H9 (cell line): Measurements from ENCODE around the gene CKS2. TPM values are rescaled to one million over a fixed set of nuclear protein-coding genes. Genes with fewer than 3 reads are reported as not detected.

Experiments used
- DNase-seq: peaks from one replicate; pipeline ENCODE4 v3.0.0-alpha.2; 2017
- H2AFZ ChIP-seq: one replicate; pipeline ENCODE4 v1.6.1; 2013; ENCODE audit warnings: mild to moderate bottlenecking, low read length, control low read depth, moderate library complexity
- H2AK5ac ChIP-seq: 2 replicates; pipeline ENCODE4 v1.6.1; 2013; ENCODE audit warnings: low read length, control low read depth, mixed read lengths; ENCODE audit not compliant: insufficient read length
- H2BK120ac ChIP-seq: one replicate; pipeline ENCODE4 v1.6.1; 2013; ENCODE audit warnings: low read depth, mild to moderate bottlenecking, low read length, control low read depth, inconsistent platforms; ENCODE audit not compliant: poor library complexity, severe bottlenecking
- H2BK12ac ChIP-seq: 2 replicates; pipeline ENCODE4 v1.6.1; 2013; ENCODE audit warnings: low read length, control low read depth, mixed read lengths, low read depth; ENCODE audit not compliant: insufficient read length
- H2BK15ac ChIP-seq: 2 replicates; pipeline ENCODE4 v1.6.1; 2013; ENCODE audit warnings: low read depth, low read length, control low read depth
- H2BK20ac ChIP-seq: one replicate; pipeline ENCODE4 v1.6.1; 2013; ENCODE audit warnings: low read depth, mild to moderate bottlenecking, low read length, control low read depth, inconsistent platforms; ENCODE audit not compliant: poor library complexity, severe bottlenecking
- H2BK5ac ChIP-seq: 2 replicates; pipeline ENCODE4 v1.6.1; 2013; ENCODE audit warnings: low read length, control low read depth, mixed read lengths; ENCODE audit not compliant: insufficient read length
- H3K14ac ChIP-seq: 2 replicates; pipeline ENCODE4 v1.6.1; 2013; ENCODE audit warnings: low read length, control low read depth; ENCODE audit not compliant: insufficient read depth
- H3K18ac ChIP-seq: 2 replicates; pipeline ENCODE4 v1.6.1; 2013; ENCODE audit warnings: low read depth, mild to moderate bottlenecking, mixed read lengths, low read length, control low read depth; ENCODE audit not compliant: insufficient read length
- H3K23ac ChIP-seq: 2 replicates; pipeline ENCODE4 v1.6.1; 2013; ENCODE audit warnings: low read length, control low read depth, mixed read lengths, low read depth; ENCODE audit not compliant: insufficient read length
- H3K23me2 ChIP-seq: 2 replicates; pipeline ENCODE4 v1.6.1; 2013; ENCODE audit warnings: low read depth, mild to moderate bottlenecking, mixed read lengths, low read length, control low read depth; ENCODE audit not compliant: insufficient read length, poor library complexity, severe bottlenecking
- H3K27ac ChIP-seq: 2 replicates; pipeline ENCODE4 v1.5.1; 2013; ENCODE audit warnings: low read length, control low read depth, mixed read lengths, low read depth; ENCODE audit not compliant: insufficient read length
- H3K27me3 ChIP-seq: 2 replicates; pipeline ENCODE4 v1.6.1; 2013; ENCODE audit warnings: low read length, control low read depth, inconsistent platforms; ENCODE audit not compliant: insufficient read depth
- H3K4ac ChIP-seq: 2 replicates; pipeline ENCODE4 v1.6.1; 2013; ENCODE audit warnings: low read depth, mild to moderate bottlenecking, control low read depth, inconsistent platforms, low read length, moderate library complexity
- H3K4me1 ChIP-seq: 2 replicates; pipeline ENCODE4 v1.6.1; 2013; ENCODE audit warnings: low read length, control low read depth, inconsistent platforms; ENCODE audit not compliant: insufficient read depth
- H3K4me2 ChIP-seq: 2 replicates; pipeline ENCODE4 v1.6.1; 2013; ENCODE audit warnings: low read length, control low read depth, mixed read lengths; ENCODE audit not compliant: insufficient read length, insufficient read depth
- H3K56ac ChIP-seq: 2 replicates; pipeline ENCODE4 v1.6.1; 2013; ENCODE audit warnings: low read depth, mild to moderate bottlenecking, mixed read lengths, low read length, control low read depth; ENCODE audit not compliant: insufficient read length
- H3K79me1 ChIP-seq: 2 replicates; pipeline ENCODE4 v1.6.1; 2013; ENCODE audit warnings: low read depth, mild to moderate bottlenecking, moderate library complexity, low read length, control low read depth, inconsistent platforms; ENCODE audit not compliant: insufficient read depth, poor library complexity, severe bottlenecking
- H3K79me2 ChIP-seq: 2 replicates; pipeline ENCODE4 v1.6.1; 2013; ENCODE audit warnings: low read length, control low read depth, inconsistent platforms; ENCODE audit not compliant: insufficient read depth
- H3K9ac ChIP-seq: 2 replicates; pipeline ENCODE4 v1.6.1; 2013; ENCODE audit warnings: low read length, control low read depth, mixed read lengths; ENCODE audit not compliant: insufficient read length; ENCODE audit errors: extremely low read depth
- H3K9me3 ChIP-seq: one replicate; pipeline ENCODE4 v1.6.1; 2013; ENCODE audit warnings: low read depth, low read length, inconsistent platforms; ENCODE audit not compliant: control insufficient read depth
- H3T11ph ChIP-seq: one replicate; pipeline ENCODE4 v1.6.1; 2013; ENCODE audit warnings: mild to moderate bottlenecking, low read length, control low read depth, inconsistent platforms
- H4K20me1 ChIP-seq: one replicate; pipeline ENCODE4 v1.6.1; 2013; ENCODE audit not compliant: control insufficient read depth, insufficient read length, insufficient read depth
- H4K5ac ChIP-seq: 2 replicates; pipeline ENCODE4 v1.6.1; 2013; ENCODE audit warnings: low read depth, mild to moderate bottlenecking, mixed read lengths, low read length, control low read depth; ENCODE audit not compliant: insufficient read length
- H4K8ac ChIP-seq: replicated peaks from 2 replicates; pipeline ENCODE4 v1.6.1; 2013; ENCODE audit warnings: low read length, control low read depth, mixed read lengths, low read depth; ENCODE audit not compliant: insufficient read length
- H4K91ac ChIP-seq: 2 replicates; pipeline ENCODE4 v1.6.1; 2013; ENCODE audit warnings: low read depth, mild to moderate bottlenecking, moderate library complexity, mixed read lengths, low read length, control low read depth; ENCODE audit not compliant: insufficient read length
- H3K27ac Mint-ChIP-seq, 3 experiments: 2 replicates in 2 of 3; 3 replicates in 1 of 3; pipeline ENCODE4 v1.8.0; 2020 to 2021; ENCODE audit warnings: mixed read lengths in 3 of 3, mild to moderate bottlenecking in 1 of 3, moderate library complexity in 1 of 3
- H3K27me3 Mint-ChIP-seq: 2 replicates; pipeline ENCODE4 v1.8.0; 2021; ENCODE audit warnings: low read depth, mild to moderate bottlenecking, moderate library complexity, mixed read lengths
- H3K36me3 Mint-ChIP-seq, 3 experiments: 2 replicates in 2 of 3; 3 replicates in 1 of 3; pipeline ENCODE4 v1.8.0; 2020 to 2021; ENCODE audit warnings: low read depth in 3 of 3, mixed read lengths in 3 of 3; ENCODE audit not compliant: insufficient read depth in 1 of 3
- H3K4me1 Mint-ChIP-seq, 2 experiments: 2 replicates each; pipeline ENCODE4 v1.8.0; 2020; ENCODE audit warnings: mixed read lengths in 2 of 2
- H3K4me3 Mint-ChIP-seq, 2 experiments: 2 replicates in 1 of 2; 3 replicates in 1 of 2; pipeline ENCODE4 v1.8.0; 2020 to 2021; ENCODE audit warnings: mild to moderate bottlenecking in 2 of 2, mixed read lengths in 2 of 2, moderate library complexity in 1 of 2
- H3K9me3 Mint-ChIP-seq, 2 experiments: 2 replicates in 1 of 2; 3 replicates in 1 of 2; pipeline ENCODE4 v1.8.0; 2020; ENCODE audit warnings: mild to moderate bottlenecking in 2 of 2, mixed read lengths in 2 of 2, moderate library complexity in 1 of 2
- WGBS: extraction: QIAGEN DNeasy Blood & Tissue Kit; methylation state at CpG from one replicate; pipeline ENCODE4 v1.1.7; 2013; ENCODE audit warnings: missing lambda C conversion rate, low lambda C conversion rate, mixed read lengths; ENCODE audit not compliant: insufficient read length; ENCODE audit errors: extremely low coverage; 5-methylcytosine and 5-hydroxymethylcytosine counted together
- total RNA-seq: library from RNA; stranded (reverse); gene quantifications from 2 replicates; pipeline ENCODE4 v1.2.1, GENCODE V29; 2021
- TF ChIP-seq, protein P1 (sequence below): fragments of 200-600 bp; sonication (generic); conservative IDR thresholded peaks from 3 replicates; pipeline ENCODE4 v1.8.0; 2021; ENCODE audit warnings: antibody characterized with exemption, mild to moderate bottlenecking

CKS2 gene
- total RNA-seq, 1 experiment from 2014 or later = 211 TPM

DNA sequence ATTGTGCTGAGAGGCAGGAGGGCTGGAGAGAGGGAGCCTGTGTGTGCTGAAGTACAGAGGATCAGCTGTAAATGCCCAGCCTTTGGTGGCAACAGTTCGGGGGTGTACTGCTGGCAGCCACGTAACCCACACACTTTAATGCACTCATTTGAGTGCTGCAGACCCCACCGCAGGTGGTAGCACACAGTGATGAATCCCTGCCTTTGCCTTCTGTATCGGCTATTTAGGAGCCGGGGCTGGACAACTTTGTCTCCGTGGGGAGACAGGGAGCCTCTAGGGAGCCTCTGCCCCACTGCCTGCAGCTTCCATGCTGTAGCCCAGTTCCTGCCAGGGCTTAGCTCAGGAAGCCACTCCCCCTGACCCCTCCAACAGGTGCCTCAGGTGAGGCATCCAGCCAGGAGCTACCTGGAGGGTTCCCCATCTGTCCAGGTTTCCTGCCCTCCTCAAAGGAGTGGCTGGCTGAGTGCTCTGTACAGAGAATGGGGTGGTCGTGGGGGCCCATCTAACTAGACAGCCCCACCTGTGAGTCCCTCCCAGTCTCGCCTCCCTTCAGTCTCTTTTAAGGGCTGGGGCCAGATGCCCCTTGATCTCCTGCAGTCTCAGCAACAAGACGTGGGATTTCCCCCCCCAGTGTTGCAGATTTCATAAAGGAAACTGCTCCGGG lies 51.8 kb downstream of the CKS2 start:
- no peak overlapping the region for H3K18ac ChIP-seq
- no peak overlapping the region for H3K4ac ChIP-seq
- H3K23ac ChIP-seq = no peak overlapping the region
- DNase-seq = peak; percentile 31
- H3K9me3 Mint-ChIP-seq = no peaks in the 10 kb centered on the region
- TF ChIP-seq, protein P1, sequence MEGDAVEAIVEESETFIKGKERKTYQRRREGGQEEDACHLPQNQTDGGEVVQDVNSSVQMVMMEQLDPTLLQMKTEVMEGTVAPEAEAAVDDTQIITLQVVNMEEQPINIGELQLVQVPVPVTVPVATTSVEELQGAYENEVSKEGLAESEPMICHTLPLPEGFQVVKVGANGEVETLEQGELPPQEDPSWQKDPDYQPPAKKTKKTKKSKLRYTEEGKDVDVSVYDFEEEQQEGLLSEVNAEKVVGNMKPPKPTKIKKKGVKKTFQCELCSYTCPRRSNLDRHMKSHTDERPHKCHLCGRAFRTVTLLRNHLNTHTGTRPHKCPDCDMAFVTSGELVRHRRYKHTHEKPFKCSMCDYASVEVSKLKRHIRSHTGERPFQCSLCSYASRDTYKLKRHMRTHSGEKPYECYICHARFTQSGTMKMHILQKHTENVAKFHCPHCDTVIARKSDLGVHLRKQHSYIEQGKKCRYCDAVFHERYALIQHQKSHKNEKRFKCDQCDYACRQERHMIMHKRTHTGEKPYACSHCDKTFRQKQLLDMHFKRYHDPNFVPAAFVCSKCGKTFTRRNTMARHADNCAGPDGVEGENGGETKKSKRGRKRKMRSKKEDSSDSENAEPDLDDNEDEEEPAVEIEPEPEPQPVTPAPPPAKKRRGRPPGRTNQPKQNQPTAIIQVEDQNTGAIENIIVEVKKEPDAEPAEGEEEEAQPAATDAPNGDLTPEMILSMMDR = no peak
- H3K14ac ChIP-seq = no peak overlapping the region
- no peaks in the 10 kb centered on the region for H3K79me1 ChIP-seq
- H3K23me2 ChIP-seq = no peaks in the 10 kb centered on the region
- H2AK5ac ChIP-seq = no peak overlapping the region
- no peak overlapping the region for H3K4me2 ChIP-seq
- H3K9me3 ChIP-seq = no peaks in the 10 kb centered on the region
- H2BK20ac ChIP-seq = no peak overlapping the region
- WGBS = no CpG with 5 or more reads among the region's 10 CpGs
- H3K36me3 Mint-ChIP-seq = peaks cover 24 to 45% (median 45%) of the 10 kb centered on the region in 3 experiments
- H3K4me1 ChIP-seq = no peaks in the 10 kb centered on the region
- H4K20me1 ChIP-seq = no peaks in the 10 kb centered on the region
- H3T11ph ChIP-seq = no peak overlapping the region
- no peaks in the 10 kb centered on the region for H3K27me3 ChIP-seq
- no peak overlapping the region for H4K8ac ChIP-seq
- H2BK12ac ChIP-seq = no peak overlapping the region
- peak overlapping the region in 1 of 3 experiments; percentile 40; a peak in 1 of 7 replicates for H3K27ac Mint-ChIP-seq
- H2BK120ac ChIP-seq = no peak overlapping the region
- H3K56ac ChIP-seq = no peak overlapping the region
- no peak overlapping the region for H2AFZ ChIP-seq
- H3K79me2 ChIP-seq = no peaks in the 10 kb centered on the region
- H4K5ac ChIP-seq = no peak overlapping the region
- H3K27ac ChIP-seq = no peak overlapping the region
- H3K27me3 Mint-ChIP-seq = no peaks in the 10 kb centered on the region
- H3K4me1 Mint-ChIP-seq = no peaks in the 10 kb centered on the region
- H2BK5ac ChIP-seq = no peak overlapping the region
- no peak overlapping the region for H3K4me3 Mint-ChIP-seq
- no peak overlapping the region for H3K9ac ChIP-seq
- H2BK15ac ChIP-seq = no peak overlapping the region
- no peak overlapping the region for H4K91ac ChIP-seq
